GM19372 (cell line): Measurements from ENCODE around the gene GALNT18.

Source experiments
- ATAC-seq: cut with Tn5 transposase; IDR thresholded peaks from one replicate; pipeline ENCODE4 v1.9.1; 2021; ENCODE audit warnings: mild to moderate bottlenecking, low read depth, moderate library complexity; ENCODE audit not compliant: unreplicated experiment

The GALNT18 gene

GRCh38 chr11:11570823-11571222 lies 51.0 kb downstream of the GALNT18 start:
- ATAC-seq = no peak

GRCh38 chr11:11569936-11570491 lies 51.8 kb downstream of the GALNT18 start:
- no peak for ATAC-seq

- no peak for ATAC-seq
Measured at GRCh38 chr11:11568651-11569229, 53.1 kb downstream of the GALNT18 start.

- no peak for ATAC-seq
Measured at GRCh38 chr11:11567936-11568650, 53.7 kb downstream of the GALNT18 start.

GRCh38 chr11:11565636-11566035 lies 56.2 kb downstream of the GALNT18 start:
- no peak for ATAC-seq

GRCh38 chr11:11563200-11563975 lies 58.4 kb downstream of the GALNT18 start:
- ATAC-seq = no peak

- ATAC-seq = no peak
Measured at GRCh38 chr11:11561991-11562390, 59.8 kb downstream of the GALNT18 start.

- ATAC-seq = no peak
Measured at GRCh38 chr11:11558826-11559225, 63.0 kb downstream of the GALNT18 start.

- no peak for ATAC-seq
Measured at GRCh38 chr11:11558396-11558795, 63.4 kb downstream of the GALNT18 start.

GRCh38 chr11:11555208-11555607 lies 66.6 kb downstream of the GALNT18 start:
- no peak for ATAC-seq

GRCh38 chr11:11553573-11553972 lies 68.2 kb downstream of the GALNT18 start:
- no peak for ATAC-seq

GRCh38 chr11:11552529-11553087 lies 69.2 kb downstream of the GALNT18 start:
- no peak for ATAC-seq

- no peak for ATAC-seq
Measured at GRCh38 chr11:11550534-11550933, 71.3 kb downstream of the GALNT18 start.

- ATAC-seq = no peak
Measured at GRCh38 chr11:11545285-11546275, 76.2 kb downstream of the GALNT18 start.

GRCh38 chr11:11543656-11544055 lies 78.1 kb downstream of the GALNT18 start:
- no peak for ATAC-seq

GRCh38 chr11:11540157-11540556 lies 81.6 kb downstream of the GALNT18 start:
- ATAC-seq = no peak

GRCh38 chr11:11538277-11538960 lies 83.4 kb downstream of the GALNT18 start:
- no peak for ATAC-seq

GRCh38 chr11:11537871-11538270 lies 83.9 kb downstream of the GALNT18 start:
- no peak for ATAC-seq

- no peak for ATAC-seq
Measured at GRCh38 chr11:11537372-11537771, 84.4 kb downstream of the GALNT18 start.
